HG02943 (cell line): ENCODE measurements around the gene NAA20.

Experiments
- ATAC-seq: cut with Tn5 transposase; IDR thresholded peaks from one replicate; pipeline ENCODE4 v1.9.1; 2021; ENCODE audit warnings: mild to moderate bottlenecking, low read depth, moderate library complexity; ENCODE audit not compliant: unreplicated experiment

NAA20 gene

DNA sequence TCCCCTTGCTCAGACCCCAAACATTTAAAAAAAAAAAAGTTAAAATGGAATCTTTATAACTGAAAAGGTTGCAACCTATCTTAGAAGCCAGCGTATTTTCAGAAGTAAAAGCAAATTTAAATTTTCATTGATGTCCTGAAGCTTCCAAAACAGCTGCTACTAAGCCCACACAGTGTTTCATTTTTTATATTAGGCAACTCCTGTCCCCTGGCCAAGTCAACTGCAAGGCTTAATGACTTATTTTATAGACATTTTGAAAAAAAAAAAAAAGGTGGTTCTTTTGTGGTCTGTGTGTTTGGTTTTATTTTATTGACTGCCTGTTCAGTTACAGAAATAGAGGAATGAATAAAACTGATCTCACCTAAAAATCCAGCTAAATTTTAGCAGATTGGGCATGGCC is 48.2 kb downstream of the NAA20 start:
- no peak for ATAC-seq

- no peak for ATAC-seq
Measured at GRCh38 chr20:20070871-20071726, 53.9 kb downstream of the NAA20 start.

DNA sequence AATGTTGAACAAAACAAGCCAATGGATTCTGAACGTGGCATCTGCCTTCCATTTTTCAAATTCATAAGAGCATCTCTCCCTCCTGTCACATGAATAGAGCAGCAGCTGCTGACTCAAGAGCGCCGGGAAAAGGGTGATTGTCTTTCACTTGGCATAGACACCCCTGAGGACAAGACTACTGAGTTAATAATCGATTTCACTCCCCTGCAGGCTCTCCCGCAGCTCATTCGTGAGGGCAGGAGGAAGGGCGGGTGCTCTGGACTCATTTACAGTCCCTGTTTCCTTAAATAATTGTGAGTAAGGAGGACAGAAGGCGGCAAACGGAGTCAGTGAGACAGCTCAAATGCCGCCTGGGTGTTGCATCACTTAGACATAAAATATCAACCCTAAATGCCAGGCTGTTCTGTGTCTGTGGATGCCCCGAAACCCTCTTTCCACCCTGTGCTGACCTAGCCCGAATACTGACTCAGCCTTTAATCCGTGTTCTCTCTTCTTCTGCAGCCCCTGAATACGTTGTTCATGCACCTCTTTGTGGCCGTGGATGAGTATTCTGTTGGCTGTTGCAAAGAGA is 56.7 kb downstream of the NAA20 start:
- no peak for ATAC-seq

GRCh38 chr20:20075032-20075431 is 57.9 kb downstream of the NAA20 start:
- ATAC-seq = no peak

- ATAC-seq = no peak
Measured at GRCh38 chr20:20076297-20077065, 59.3 kb downstream of the NAA20 start.

DNA sequence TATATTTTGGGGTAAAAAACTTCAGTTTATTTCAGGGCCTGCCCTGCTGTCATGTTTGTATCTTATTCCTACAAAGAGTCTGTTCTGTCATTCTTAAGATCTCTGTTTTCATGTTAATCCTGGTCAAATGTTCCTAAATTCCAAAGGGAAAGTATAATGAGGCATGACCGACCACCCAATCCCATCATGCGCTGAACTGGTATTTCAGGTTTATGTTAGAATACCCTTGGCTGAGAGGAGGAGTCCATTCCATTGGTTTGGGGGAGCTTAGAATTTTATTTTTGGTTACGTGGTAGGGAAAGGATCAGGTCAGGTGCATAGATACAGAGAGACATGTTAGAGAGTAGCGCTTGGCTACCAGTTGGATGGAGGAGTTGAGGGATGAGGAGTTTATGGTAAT is 60.9 kb downstream of the NAA20 start:
- no peak for ATAC-seq

- ATAC-seq = no peak
Measured at GRCh38 chr20:20079102-20079784, 62.1 kb downstream of the NAA20 start.
